HepG2 (cell line): ENCODE results near the gene TBC1D24. TPM values are rescaled to one million over a fixed set of nuclear protein-coding genes. Genes with fewer than 3 reads are reported as not detected.

ENCODE experiments used
- ARNT2 ChIP-seq: sonication (generic); formaldehyde crosslinking; IDR thresholded peaks from 2 replicates; pipeline ENCODE4 v1.8.0; 2022; ENCODE audit warnings: mild to moderate bottlenecking, low read depth, missing genetic modification reagents, moderate library complexity
- ERF ChIP-seq: IDR thresholded peaks from 2 replicates; pipeline ENCODE4 v1.6.1; 2018; ENCODE audit warnings: missing biosample characterization, missing genetic modification reagents
- ESRRA ChIP-seq: sonication (generic); formaldehyde crosslinking; IDR thresholded peaks from 2 replicates; pipeline ENCODE4 v1.5.1; 2020; ENCODE audit warnings: mild to moderate bottlenecking, low read depth, missing genetic modification reagents
- HNF4G ChIP-seq, 2 experiments: sonication (generic) in 1 of 2; formaldehyde crosslinking in 1 of 2; IDR thresholded peaks; 2 replicates each; pipeline versions ENCODE4 v1.4.0 to v1.6.1; 2011 to 2020; ENCODE audit warnings: borderline replicate concordance in 2 of 2, low read depth in 2 of 2, mild to moderate bottlenecking in 2 of 2, low read length in 1 of 2, missing genetic modification reagents in 1 of 2, moderate library complexity in 1 of 2
- KMT2A ChIP-seq: sonication (generic); formaldehyde crosslinking; IDR thresholded peaks from 2 replicates; pipeline ENCODE4 v1.4.0; 2020; ENCODE audit warnings: missing genetic modification reagents
- MED1 ChIP-seq: sonication (generic); formaldehyde crosslinking; IDR thresholded peaks from 2 replicates; pipeline ENCODE4 v1.4.0; 2020; ENCODE audit warnings: missing genetic modification reagents
- NFIC ChIP-seq: IDR thresholded peaks from 2 replicates; pipeline ENCODE4 v1.6.1; 2012; ENCODE audit warnings: mild to moderate bottlenecking, low read length, inconsistent platforms
- SOX6 ChIP-seq, 2 experiments: fragments of 450-650 bp in 1 of 2; sonication (generic) in 1 of 2; formaldehyde crosslinking in 1 of 2; IDR thresholded peaks; 2 replicates each; pipeline versions ENCODE4 v1.4.0 to v1.6.1; 2017 to 2020; ENCODE audit warnings: antibody characterized with exemption in 1 of 2, mild to moderate bottlenecking in 1 of 2, missing genetic modification reagents in 1 of 2
- SRSF9 ChIP-seq: fragments of 200-400 bp; formaldehyde crosslinking; IDR thresholded peaks from 2 replicates; pipeline ENCODE4 v1.6.1; 2018; ENCODE audit warnings: borderline replicate concordance, mild to moderate bottlenecking, low read depth, low read length; ENCODE audit not compliant: insufficient read depth, poor library complexity, severe bottlenecking
- TCF7L2 ChIP-seq: IDR thresholded peaks from 2 replicates; pipeline ENCODE4 v1.6.1; 2011; ENCODE audit warnings: mild to moderate bottlenecking, low read depth, low read length, moderate library complexity
- TEAD2 ChIP-seq: sonication (generic); formaldehyde crosslinking; IDR thresholded peaks from 2 replicates; pipeline ENCODE4 v1.9.0; 2021; ENCODE audit warnings: missing genetic modification reagents
- ZEB1 ChIP-seq: IDR thresholded peaks from 2 replicates; pipeline ENCODE4 v1.6.1; 2012; ENCODE audit warnings: mild to moderate bottlenecking, low read depth, inconsistent platforms; ENCODE audit not compliant: insufficient replicate concordance
- ZFP41 ChIP-seq: sonication (generic); formaldehyde crosslinking; IDR thresholded peaks from 2 replicates; pipeline ENCODE4 v1.4.0; 2020; ENCODE audit warnings: mild to moderate bottlenecking, missing genetic modification reagents, borderline replicate concordance
- ZNF30 ChIP-seq: sonication (generic); formaldehyde crosslinking; IDR thresholded peaks from 2 replicates; pipeline ENCODE4 v1.5.0; 2020; ENCODE audit warnings: mild to moderate bottlenecking, missing genetic modification reagents
- ZNF746 ChIP-seq: sonication (generic); formaldehyde crosslinking; IDR thresholded peaks from 2 replicates; pipeline ENCODE4 v1.8.0; 2022; ENCODE audit warnings: mild to moderate bottlenecking, missing genetic modification reagents
- ZNF775 ChIP-seq: sonication (generic); formaldehyde crosslinking; IDR thresholded peaks from 2 replicates; pipeline ENCODE4 v1.4.0; 2020; ENCODE audit warnings: missing genetic modification reagents, mild to moderate bottlenecking, moderate library complexity, borderline replicate concordance
- ZNF841 ChIP-seq: sonication (generic); formaldehyde crosslinking; IDR thresholded peaks from 2 replicates; pipeline ENCODE4 v1.8.1; 2023; ENCODE audit warnings: missing genetic modification reagents, borderline replicate concordance
- ZZZ3 ChIP-seq: sonication (generic); formaldehyde crosslinking; IDR thresholded peaks from 2 replicates; pipeline ENCODE4 v1.4.0; 2020; ENCODE audit warnings: missing genetic modification reagents, mild to moderate bottlenecking, borderline replicate concordance
- polyA plus RNA-seq, 8 experiments: library from polyadenylated mRNA; depleted of rRNA in 3 of 8; stranded (reverse) in 7 of 8; unstranded in 1 of 8; fragments of >200 nt; fragmentation: Illumina TruSeq in 4 of 8; extraction: Trizol in 4 of 8; gene quantifications; 2 replicates each; pipeline versions ENCODE4 v1.2.1 to v1.2.3, GENCODE V29; 2011 to 2016; ENCODE audit warnings: low read depth in 4 of 8, missing spikeins in 1 of 8, mixed read lengths in 1 of 8; ENCODE audit not compliant: insufficient read depth in 1 of 8
- total RNA-seq, 5 experiments: library from RNA; depleted of rRNA; stranded (reverse); fragments of >200 nt; fragmentation: Illumina TruSeq; extraction: Trizol; gene quantifications; 2 replicates each; pipeline ENCODE4 v1.2.3, GENCODE V29; 2016; ENCODE audit warnings: low read depth in 1 of 5
- TF ChIP-seq, protein P1 (sequence below): sonication (generic); formaldehyde crosslinking; IDR thresholded peaks from 2 replicates; pipeline ENCODE4 v1.5.1; 2020; ENCODE audit warnings: mild to moderate bottlenecking, missing genetic modification reagents, moderate library complexity
- TF ChIP-seq, protein P2 (sequence below): sonication (generic); formaldehyde crosslinking; IDR thresholded peaks from 2 replicates; pipeline ENCODE4 v1.5.0; 2020; ENCODE audit warnings: missing genetic modification reagents
- TF ChIP-seq, protein P3 (sequence below): sonication (generic); formaldehyde crosslinking; IDR thresholded peaks from 2 replicates; pipeline ENCODE4 v1.5.1; 2020; ENCODE audit warnings: missing genetic modification reagents, mild to moderate bottlenecking, borderline replicate concordance
- TF ChIP-seq, protein P4 (sequence below): sonication (generic); formaldehyde crosslinking; IDR thresholded peaks from 2 replicates; pipeline ENCODE4 v1.4.0; 2020; ENCODE audit warnings: missing genetic modification reagents, mild to moderate bottlenecking, borderline replicate concordance

TBC1D24 gene
- total and polyA plus RNA-seq, 2 of the 13 experiments (the other 11 are each of a cell fraction or from before 2014, with no cell fraction given) = 7.7 to 13.7 TPM

DNA sequence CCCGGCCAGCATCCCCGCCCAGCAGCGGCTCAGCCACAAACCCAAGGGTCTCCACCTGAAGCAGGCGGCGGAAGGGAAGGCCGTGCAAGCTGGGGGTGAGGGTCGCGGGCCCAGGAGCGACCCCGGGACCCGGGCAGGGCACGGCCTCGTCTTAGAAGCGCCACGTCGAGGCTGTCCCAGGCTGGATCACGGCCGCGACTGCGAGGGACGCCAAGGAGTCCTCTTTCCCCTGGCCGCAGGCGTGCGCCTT, 46.2 kb upstream of the TBC1D24 start (continued):
- TF ChIP-seq ZZZ3 (CRISPR knock-in tag) (no peak), ZNF30 (no peak), ERF (no peak), TCF7L2 (no peak), ARNT2 (CRISPR knock-in tag) (no peak; the same call in 1 of the 2 replicates), ESRRA (CRISPR knock-in tag) (no peak), SOX6 (IDR thresholded peaks at IDR 0.05) (no peak), SOX6 (CRISPR knock-in tag; IDR thresholded peaks at IDR 0.05) (no peak), KMT2A (CRISPR knock-in tag) (no peak), MED1 (peak; percentile 34; the same call in 1 of the 2 replicates), ZNF841 (CRISPR knock-in tag) (no peak), ZEB1 (no peak), TEAD2 (CRISPR knock-in tag) (no peak), SRSF9 (no peak), ZFP41 (CRISPR knock-in tag) (0 out of 2 replicates have a peak, but pooled peaks have one; percentile 67), HNF4G (IDR thresholded peaks at IDR 0.05; ENCODE audit: borderline replicate concordance, low read depth, low read length) (no peak), HNF4G (CRISPR knock-in tag; IDR thresholded peaks at IDR 0.05; ENCODE audit: borderline replicate concordance, low read depth) (no peak), ZNF746 (CRISPR knock-in tag) (no peak), NFIC (no peak), ZNF775 (CRISPR knock-in tag) (no peak)
- TF ChIP-seq, protein P1, sequence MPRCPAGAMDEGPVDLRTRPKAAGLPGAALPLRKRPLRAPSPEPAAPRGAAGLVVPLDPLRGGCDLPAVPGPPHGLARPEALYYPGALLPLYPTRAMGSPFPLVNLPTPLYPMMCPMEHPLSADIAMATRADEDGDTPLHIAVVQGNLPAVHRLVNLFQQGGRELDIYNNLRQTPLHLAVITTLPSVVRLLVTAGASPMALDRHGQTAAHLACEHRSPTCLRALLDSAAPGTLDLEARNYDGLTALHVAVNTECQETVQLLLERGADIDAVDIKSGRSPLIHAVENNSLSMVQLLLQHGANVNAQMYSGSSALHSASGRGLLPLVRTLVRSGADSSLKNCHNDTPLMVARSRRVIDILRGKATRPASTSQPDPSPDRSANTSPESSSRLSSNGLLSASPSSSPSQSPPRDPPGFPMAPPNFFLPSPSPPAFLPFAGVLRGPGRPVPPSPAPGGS (CRISPR knock-in tag) = peak; percentile 9; the same call in 1 of the 2 replicates
- TF ChIP-seq, protein P2, sequence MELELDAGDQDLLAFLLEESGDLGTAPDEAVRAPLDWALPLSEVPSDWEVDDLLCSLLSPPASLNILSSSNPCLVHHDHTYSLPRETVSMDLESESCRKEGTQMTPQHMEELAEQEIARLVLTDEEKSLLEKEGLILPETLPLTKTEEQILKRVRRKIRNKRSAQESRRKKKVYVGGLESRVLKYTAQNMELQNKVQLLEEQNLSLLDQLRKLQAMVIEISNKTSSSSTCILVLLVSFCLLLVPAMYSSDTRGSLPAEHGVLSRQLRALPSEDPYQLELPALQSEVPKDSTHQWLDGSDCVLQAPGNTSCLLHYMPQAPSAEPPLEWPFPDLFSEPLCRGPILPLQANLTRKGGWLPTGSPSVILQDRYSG (CRISPR knock-in tag) = no peak
- TF ChIP-seq, protein P3, sequence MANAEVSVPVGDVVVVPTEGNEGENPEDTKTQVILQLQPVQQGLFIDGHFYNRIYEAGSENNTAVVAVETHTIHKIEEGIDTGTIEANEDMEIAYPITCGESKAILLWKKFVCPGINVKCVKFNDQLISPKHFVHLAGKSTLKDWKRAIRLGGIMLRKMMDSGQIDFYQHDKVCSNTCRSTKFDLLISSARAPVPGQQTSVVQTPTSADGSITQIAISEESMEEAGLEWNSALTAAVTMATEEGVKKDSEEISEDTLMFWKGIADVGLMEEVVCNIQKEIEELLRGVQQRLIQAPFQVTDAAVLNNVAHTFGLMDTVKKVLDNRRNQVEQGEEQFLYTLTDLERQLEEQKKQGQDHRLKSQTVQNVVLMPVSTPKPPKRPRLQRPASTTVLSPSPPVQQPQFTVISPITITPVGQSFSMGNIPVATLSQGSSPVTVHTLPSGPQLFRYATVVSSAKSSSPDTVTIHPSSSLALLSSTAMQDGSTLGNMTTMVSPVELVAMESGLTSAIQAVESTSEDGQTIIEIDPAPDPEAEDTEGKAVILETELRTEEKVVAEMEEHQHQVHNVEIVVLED (CRISPR knock-in tag) = no peak
- TF ChIP-seq, protein P4, sequence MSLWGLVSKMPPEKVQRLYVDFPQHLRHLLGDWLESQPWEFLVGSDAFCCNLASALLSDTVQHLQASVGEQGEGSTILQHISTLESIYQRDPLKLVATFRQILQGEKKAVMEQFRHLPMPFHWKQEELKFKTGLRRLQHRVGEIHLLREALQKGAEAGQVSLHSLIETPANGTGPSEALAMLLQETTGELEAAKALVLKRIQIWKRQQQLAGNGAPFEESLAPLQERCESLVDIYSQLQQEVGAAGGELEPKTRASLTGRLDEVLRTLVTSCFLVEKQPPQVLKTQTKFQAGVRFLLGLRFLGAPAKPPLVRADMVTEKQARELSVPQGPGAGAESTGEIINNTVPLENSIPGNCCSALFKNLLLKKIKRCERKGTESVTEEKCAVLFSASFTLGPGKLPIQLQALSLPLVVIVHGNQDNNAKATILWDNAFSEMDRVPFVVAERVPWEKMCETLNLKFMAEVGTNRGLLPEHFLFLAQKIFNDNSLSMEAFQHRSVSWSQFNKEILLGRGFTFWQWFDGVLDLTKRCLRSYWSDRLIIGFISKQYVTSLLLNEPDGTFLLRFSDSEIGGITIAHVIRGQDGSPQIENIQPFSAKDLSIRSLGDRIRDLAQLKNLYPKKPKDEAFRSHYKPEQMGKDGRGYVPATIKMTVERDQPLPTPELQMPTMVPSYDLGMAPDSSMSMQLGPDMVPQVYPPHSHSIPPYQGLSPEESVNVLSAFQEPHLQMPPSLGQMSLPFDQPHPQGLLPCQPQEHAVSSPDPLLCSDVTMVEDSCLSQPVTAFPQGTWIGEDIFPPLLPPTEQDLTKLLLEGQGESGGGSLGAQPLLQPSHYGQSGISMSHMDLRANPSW = no peak
